OCI-M1 (cell line): ENCODE data around the gene PRPF6.
"Not testable (repeated sequence)": the region's sequence is repeated elsewhere in the genome, so short reads cannot be mapped to it uniquely, and the experiment has no call there.

ENCODE experiments used
- DNase-seq: peaks from one replicate; lab custom pipeline; 2025; lab: John Stamatoyannopoulos, UW

PRPF6 gene

DNA sequence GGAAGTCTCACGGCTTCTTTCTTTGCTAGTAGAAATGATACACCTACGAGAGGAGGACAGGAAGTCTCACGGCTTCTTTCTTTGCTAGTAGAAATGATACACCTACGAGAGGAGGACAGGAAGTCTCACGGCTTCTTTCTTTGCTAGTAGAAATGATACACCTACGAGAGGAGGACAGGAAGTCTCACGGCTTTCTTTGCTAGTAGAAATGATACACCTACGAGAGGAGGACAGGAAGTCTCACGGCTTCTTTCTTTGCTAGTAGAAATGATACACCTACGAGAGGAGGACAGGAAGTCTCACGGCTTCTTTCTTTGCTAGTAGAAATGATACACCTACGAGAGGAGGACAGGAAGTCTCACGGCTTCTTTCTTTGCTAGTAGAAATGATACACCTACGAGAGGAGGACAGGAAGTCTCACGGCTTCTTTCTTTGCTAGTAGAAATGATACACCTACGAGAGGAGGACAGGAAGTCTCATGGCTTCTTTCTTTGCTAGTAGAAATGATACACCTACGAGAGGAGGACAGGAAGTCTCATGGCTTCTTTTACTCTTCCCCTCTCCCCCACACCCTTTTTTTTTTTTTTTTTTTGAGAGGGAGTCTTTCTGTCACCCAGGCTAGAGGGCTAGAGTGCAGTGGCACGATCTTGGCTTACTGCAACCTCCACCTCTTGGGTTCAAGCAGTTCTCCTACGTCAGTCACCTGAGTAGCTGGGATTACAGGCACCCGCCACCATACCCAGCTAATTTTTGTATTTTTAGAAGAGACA is 31.6 kb downstream of the PRPF6 start:
- not testable (repeated sequence) for DNase-seq

DNA sequence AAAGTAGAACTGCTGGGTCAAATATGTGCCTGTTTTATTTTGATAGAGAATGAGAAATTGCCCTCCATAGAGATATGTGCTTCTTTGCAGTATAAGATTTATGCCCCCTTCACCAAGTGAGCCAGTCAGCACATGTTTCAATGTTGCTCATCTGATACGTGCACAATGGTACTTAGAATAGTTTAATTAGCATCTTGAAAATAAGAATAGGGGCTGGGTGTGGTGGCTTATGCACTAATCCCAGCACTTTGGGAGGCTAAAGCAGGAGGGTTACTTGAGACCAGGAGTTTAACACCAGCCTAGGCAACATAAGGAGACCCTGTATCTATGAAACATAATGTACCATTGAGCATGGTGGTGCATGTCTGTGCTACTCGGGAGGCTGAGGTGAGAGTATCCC is 34.7 kb downstream of the PRPF6 start:
- no peak for DNase-seq

DNA sequence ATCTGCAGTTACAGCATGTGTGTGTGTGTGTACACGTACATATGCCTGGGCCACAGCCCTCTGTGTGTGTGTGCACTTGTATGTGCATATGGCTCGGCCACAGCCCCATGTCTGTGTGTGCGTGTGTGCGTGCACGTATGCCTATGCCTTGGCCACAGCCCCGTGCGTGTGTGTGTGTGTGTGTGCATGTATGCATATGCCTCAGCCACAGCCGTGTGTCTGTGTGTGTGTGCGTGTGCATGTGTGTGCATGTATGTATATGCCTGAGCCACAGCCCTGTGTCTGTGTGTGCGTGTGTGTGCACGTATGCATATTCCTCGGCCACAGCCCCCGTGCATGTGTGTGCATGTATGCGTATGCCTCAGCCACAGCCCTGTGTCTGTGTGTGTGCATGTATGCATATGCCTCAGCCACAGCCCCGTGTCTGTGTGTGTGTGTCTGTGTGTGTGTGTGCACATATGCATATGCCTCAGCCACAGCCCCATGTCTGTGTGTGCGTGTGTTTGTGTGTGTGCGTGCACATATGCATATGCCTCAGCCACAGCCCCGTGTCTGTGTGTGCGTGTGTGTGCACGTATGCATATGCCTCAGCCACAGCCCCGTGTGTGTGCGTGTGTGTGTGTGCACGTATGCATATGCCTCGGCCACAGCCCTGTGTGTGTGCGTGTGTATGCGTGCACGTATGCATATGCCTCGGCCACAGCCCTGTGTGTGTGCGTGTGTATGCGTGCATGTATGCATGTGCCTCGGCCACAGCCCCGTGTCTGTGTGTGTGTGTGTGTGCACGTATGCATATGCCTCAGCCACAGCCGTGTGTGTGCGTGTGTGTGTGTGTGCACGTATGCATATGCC is 40.4 kb downstream of the PRPF6 start:
- no peak for DNase-seq

DNA sequence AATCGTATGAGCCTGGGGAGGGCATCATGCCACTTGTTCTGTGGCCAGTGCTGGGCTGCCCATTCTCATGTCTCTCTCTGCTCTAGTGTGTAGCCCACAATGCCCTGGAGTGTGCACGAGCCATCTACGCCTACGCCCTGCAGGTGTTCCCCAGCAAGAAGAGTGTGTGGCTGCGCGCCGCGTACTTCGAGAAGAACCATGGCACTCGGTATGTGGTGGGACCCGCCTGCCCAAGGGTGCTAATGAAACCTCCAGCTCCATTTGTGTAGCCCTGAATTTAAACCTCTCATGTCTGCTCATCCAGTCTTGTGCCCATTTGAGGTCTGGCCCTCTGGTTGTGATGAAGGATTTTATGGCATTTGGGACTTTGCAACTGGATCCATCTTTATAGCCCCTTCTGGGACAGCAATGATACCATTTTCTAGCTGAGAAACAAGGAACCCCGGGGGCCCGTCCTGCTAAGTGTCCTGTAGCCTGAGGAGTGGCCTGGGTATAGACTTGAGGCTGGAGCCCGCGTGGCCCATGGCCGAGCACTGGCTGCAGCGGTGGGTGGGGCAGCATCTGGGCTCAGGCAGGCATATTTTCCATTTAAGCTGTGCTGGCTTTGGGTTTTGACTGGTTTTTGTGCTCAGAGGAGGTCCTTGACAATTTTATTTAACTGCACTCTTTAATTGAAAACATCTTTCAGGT is 41.9 kb downstream of the PRPF6 start:
- DNase-seq: no peak

DNA sequence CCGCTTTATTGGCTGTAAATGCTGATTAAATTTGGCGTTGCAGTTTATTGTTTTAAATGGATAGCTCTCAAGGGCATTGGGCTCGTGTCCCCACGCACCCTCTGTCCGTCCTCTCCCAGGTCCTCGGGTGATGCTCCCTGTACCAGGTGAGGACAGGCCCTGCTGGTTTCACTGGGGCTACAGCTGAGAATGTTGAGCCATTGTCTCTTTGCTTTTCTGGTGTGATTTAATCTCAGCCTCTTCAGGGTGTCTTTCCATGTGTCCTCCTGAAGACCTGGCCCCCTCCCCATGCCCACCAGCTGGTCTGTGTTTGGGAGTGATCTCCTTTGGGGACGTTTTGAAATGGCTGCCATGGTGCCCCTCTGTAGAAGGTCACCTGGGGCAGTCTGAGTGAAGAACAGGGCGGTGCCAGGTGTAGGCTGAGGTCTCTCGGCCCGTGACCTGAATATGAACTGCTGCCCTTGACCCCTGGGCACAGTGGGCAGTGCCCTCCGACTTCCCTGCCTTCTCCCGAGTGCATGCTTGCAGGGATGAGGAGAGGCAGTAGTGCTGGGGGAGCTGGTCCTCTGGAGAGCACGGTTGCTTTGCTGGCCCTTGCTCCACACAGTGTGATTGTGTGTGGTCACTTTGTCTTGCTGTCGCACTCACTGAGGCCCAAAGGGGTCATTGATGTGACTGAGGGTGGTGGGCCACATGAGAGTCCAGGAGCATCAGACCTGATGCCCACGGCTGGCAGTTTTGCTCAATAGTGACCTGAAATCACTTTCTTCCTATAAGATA is 42.6 kb downstream of the PRPF6 start:
- DNase-seq: no peak

DNA sequence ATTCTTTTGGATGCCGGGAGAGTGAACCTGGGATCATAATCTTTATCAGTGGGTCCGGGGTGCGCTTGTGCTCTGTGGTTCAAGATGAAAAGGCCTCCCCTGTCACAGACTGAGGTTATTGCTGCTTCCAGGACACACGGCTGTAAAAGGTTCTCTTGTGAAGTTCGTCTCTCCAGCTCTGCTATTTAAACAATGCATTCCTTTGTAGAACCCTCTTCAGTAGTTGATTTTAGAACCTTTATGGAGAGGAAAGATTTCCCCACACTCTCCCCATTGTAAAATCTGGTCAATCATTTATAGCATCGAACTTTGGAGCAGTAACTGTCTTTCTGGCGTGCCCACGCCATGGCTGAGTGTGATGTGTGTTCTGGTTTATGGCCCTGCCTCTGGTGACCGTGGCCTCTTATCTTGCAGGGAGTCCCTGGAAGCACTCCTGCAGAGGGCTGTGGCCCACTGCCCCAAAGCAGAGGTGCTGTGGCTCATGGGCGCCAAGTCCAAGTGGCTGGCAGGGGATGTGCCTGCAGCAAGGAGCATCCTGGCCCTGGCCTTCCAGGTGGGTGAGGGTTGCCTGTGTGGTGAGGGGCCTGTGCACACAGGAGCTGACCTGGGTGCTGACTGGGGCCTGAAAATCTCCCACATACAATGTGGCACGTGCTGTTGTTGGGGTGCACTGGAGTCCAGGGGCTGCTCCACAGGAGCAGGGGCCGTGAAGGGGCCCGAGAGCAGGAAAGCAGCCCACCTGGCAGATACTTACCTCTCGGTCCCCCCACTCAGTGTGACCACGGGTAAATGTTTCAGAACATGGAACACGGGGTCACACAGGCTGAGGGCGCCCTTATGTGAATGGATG is 43.4 kb downstream of the PRPF6 start:
- no peak for DNase-seq

DNA sequence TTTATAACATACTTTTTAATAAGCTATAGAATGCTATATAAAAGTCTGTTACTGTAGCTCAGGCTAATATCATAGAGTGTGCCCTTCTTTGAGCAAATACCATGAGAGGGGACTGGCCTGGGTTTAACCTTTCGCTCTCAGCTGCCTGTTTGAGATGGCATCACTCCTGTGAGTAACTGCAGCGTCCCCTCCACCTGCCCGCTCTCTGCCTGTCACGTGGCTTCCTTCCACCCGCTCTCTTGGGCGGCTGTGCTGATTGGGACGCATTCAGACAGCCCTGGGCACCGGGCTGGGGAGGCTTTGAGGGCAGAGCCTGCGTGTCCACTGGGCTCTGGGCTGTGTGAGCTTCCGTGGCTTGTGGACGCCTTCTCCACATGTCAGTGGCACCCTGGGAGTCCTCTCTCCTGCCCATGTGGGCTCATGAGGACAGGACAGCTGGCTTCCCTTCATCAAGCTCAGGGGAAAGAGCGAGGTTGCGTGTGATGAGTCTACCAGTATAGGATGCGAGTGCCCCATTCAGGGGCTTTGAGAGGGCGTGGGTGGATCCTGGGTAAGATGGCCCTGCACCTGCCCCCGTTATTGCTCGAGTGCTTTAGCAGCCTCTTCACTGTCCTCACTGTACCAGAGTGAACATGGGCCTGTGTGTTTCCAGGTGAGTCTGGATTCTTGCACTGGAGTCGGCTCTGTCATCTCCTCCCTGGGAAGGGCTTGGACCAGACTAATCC is 44.3 kb downstream of the PRPF6 start:
- DNase-seq: no peak

DNA sequence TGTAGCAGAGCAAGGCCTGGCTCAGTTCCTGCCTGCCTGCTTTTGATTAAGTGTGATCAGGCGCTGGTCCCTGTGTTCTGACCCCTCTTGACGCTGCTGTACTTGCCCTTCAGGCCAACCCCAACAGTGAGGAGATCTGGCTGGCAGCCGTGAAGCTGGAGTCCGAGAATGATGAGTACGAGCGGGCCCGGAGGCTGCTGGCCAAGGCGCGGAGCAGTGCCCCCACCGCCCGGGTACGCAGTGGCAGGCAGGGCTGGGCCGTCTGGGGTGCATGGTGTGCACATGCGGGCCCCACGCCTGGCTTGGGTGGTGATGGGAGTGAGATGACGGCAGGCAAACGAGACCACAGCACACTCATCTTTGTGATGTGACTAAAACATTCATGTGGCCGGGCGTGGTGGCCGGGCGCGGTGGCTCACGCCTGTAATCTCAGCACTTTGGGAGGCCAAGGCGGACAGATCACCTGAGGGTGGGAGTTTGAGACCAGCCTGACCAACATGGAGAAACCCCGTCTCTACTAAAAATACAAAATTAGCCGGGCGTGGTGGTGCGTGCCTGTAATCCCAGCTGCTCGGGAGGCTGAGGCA is 45.0 kb downstream of the PRPF6 start:
- DNase-seq: no peak

DNA sequence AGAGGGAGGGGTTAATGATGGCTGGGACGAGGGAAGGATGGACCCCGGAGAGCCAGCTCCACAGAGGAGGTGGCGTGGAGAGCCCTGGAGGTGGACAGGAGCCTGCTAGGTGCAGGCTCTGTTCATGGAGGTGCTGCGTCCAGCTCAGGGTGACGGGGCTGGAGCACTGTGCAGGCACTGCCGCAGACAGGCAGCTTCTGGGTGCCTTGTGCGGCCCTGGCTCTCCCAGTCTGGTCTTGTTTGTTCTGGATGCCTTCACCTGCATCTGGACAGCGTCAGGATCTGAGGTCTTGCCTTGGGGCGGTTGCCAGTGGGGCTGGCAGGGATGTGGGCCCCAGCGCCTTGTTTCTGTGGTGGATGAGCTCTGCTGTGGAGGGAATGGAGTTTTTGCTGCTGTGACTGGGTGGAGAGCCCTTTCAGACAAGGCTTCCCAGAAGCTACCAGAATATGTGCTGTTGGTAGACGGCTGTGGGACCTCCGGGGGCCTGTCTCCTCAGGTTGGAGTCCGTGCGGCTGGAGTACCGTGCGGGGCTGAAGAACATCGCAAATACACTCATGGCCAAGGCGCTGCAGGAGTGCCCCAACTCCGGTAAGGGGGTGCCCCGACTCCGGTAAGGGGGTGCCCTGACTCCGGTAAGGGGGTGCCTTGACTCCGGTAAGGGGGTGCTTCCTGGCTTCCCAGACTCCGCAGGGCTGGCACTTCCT is 47.2 kb downstream of the PRPF6 start:
- no peak for DNase-seq

DNA sequence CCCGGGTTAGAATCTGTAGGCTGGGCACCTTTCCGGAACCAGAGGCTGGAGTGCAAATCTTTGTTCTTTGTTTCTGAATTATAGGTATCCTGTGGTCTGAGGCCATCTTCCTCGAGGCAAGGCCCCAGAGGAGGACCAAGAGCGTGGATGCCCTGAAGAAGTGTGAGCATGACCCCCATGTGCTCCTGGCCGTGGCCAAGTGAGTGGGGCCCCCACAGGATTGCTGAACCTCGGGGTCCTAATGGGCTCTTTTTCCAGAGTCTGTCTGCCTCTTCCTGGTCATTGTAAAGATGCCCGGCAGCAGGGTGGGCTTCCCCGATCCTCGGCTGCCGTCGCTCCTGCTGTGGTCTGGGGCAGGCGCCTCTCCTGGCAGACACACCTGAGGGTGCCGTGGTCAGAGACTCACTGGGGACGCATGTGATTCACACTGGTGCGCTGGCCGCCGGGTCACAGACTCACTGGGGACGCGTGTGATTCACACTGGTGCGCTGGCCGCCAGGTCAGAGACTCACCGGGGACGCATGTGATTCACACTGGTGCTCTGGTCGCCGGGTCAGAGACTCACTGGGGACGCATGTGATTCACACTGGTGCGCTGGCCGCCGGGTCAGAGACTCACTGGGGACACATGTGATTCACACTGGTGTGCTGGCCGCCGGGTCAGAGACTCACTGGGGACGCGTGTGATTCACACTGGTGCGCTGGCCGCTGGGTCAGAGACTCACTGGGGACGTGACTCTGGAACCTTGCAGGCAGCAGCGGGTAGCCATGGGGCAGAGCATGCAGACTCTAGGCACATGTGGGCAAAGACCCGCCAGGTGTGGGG is 48.6 kb downstream of the PRPF6 start:
- DNase-seq: no peak

DNA sequence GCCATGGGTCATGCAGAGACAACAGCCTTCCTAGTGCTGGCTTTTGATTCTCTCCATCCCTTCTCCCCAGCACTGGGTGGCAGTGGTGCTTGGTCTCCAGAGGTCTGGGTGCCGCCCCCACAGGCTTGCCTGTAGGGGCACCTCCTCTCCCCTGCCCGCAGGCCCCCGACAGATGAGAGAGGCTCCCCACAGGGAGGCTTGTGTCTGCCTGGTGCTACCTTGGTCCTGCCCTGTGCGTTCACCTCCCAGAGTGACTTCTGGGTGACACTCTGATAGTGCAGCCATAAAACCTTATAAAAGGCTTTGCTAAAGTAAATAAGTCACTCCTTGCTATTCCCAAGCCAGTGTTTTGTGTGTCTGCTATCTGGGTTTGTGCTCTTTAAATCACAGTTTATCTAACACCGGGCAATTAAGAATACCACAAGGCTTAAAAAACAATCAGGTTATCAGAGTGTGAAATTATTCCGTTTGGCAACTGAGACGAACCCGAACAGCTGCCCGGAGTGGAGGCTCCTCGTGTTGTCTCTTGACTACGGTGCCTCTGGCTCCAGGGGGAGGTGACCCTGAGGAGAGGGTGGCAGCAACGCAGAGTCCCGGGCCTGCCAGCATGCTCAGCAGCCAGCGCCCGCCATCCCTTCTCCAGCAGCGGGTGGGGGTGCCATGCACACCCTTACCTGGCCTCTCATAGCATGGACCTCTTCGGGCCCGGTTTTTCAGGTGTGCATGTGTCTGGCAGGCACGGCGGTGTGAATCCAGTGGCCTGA is 49.6 kb downstream of the PRPF6 start:
- no peak for DNase-seq

DNA sequence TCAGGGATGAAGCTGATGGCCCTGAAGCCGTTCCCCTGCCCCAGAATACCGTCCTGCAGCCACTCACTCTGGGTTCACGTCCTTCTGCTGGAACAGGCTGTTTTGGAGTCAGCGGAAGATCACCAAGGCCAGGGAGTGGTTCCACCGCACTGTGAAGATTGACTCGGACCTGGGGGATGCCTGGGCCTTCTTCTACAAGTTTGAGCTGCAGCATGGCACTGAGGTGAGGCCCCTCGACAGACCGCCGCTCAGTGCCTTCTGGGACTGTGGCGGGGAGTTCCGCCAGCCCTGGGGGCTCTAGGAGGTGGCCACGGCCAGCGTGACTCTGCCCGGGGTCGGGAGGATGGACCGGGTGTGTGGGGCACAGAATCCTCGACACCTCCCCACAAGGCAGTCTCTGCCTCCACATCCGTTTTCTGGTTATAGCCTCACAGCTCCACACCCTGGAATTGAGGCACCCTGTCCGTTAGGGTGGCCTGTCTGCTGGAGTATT is 50.9 kb downstream of the PRPF6 start:
- DNase-seq: no peak

DNA sequence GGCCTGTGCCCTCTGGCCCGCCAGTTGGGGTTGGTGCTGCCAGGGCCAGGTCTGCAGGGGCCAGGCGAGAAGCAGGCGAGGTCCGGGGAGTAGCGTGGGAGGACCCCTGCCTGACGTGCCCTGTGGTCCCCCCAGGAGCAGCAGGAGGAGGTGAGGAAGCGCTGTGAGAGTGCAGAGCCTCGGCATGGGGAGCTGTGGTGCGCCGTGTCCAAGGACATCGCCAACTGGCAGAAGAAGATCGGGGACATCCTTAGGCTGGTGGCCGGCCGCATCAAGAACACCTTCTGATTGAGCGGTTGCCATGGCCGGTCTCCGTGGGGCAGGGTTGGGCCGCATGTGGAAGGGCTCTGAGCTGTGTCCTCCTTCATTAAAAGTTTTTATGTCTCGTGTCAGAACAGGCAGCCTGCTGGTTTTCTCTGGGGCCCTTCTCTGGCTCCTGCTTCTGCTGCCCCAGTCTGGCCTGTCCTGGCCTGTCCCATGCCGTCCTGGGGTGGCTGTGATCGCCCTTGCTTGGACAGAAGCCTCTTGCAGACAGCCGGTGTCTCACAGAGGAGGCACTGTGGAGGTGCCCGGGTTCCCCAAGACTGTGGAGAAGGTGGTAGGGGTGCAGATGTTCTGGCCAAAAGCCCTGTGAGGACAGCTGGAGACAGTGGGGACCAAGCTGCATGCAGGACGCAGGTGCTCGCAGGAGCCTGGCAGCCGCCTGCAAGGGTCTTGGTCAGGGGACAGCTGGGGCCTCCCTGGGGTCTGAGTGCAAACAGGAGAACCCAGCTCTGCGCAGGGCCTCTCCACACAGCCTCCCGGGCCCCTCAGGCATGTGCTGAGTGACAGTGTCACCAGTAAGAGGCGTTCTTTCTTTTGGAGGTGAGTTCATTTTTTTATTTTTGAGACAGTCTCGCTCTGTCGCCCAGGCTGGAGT is 52.0 kb downstream of the PRPF6 start:
- DNase-seq: no peak

DNA sequence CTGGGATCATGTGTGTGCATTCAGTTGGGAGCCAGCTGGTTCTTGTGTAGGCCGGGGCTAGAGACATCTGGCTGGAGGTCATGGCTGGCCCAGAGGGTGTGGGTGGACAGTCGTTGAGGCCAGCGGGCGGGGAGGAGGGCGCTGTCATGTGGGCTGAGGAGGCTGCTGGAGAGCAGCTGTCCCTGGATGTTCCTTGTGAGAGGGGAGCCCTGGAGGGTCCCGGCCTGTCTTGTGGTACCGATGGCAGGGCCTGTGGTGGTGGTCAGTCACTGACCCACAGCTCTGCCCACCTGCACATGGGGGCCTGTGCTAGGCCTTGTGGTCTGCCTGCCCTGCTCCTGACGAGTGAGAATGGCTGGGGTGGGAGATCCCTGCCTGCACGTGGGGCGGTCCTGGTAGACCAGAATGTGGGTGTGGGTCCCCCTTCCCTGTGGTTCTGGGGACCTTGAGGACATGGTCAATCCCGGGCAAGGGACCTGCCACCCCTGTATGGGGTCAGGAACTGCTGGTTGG is 53.1 kb downstream of the PRPF6 start:
- no peak for DNase-seq

DNA sequence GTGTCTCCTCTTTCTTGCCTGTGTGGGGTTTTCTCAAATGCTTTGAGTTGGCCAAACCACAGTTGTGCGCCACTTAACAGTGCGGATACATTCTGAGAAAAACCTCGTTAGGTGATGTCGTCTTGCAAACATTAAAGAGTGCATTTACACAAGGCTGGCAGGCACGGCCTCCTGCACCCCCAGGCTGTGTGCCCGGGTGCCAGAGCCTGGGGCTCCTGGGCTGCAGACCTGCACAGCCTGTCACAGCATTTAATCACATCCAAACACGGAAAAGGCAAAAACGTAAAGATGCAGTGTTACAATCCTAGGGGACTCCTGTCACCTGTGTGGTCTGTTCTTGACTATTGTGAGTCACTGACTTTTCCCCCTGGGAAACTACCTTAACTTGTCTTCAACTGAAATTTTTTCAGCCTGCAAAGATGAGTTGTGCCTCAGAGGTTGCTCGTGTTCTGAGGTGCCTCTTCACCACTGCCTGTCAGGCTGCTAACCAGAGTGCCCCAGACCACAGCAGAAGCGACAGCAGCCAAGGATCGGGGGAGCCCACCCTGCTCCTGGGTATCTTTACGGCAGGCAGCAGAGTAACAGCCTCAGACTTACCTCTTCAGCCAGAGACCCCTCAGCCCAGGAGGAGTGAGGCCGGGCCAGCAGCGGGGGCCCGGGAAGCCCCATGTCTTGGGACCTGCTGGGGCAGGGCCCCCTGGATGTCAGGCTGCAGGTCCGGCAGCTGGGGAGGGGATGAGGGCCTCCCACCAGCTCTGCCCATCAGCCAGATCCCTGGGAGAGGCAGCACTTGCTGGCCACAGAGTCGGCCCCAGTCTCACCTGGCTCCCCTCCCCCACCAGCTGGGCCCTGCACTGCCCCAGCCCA is 54.4 kb downstream of the PRPF6 start:
- DNase-seq: no peak
